Measurements from ENCODE around the gene JAK1. TPM values are rescaled to one million over a fixed set of nuclear protein-coding genes. Genes with fewer than 3 reads are reported as not detected.
A peak's percentile ranks its signal among the peaks of the same experiment; 100 is the strongest.

Gene JAK1
- total RNA-seq, 1 donor from 2014 or later, result 55.8 TPM

DNA sequence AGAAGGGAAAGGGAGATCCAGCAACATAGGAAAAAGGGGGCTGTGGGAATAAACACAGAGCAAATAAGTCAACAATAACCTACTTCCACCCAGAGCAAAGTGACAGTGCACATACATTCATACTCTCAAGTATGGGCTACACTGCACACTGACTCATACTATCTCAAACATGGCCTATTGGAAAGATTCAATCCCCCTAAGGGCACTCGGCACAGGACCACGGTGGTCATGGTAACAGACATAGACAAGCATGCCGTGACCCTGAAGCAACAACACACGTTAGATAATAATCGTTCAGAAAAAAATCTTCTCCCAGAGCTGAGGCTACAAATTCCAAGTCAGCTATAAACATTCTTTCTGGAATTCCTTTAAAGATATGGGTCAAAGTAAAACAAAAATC, 16.8 kb upstream of the JAK1 start:
- no peaks in the 10 kb centered on the region for H3K36me3 ChIP-seq (ENCODE audit: control insufficient read depth, insufficient read depth, low read length)
- no peaks in the 10 kb centered on the region for H3K27me3 ChIP-seq (ENCODE audit: control insufficient read depth, insufficient read depth, low read length)
- TF ChIP-seq, protein P1, sequence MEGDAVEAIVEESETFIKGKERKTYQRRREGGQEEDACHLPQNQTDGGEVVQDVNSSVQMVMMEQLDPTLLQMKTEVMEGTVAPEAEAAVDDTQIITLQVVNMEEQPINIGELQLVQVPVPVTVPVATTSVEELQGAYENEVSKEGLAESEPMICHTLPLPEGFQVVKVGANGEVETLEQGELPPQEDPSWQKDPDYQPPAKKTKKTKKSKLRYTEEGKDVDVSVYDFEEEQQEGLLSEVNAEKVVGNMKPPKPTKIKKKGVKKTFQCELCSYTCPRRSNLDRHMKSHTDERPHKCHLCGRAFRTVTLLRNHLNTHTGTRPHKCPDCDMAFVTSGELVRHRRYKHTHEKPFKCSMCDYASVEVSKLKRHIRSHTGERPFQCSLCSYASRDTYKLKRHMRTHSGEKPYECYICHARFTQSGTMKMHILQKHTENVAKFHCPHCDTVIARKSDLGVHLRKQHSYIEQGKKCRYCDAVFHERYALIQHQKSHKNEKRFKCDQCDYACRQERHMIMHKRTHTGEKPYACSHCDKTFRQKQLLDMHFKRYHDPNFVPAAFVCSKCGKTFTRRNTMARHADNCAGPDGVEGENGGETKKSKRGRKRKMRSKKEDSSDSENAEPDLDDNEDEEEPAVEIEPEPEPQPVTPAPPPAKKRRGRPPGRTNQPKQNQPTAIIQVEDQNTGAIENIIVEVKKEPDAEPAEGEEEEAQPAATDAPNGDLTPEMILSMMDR (IDR thresholded peaks at IDR 0.05; ENCODE audit: insufficient read depth, low read length, severe bottlenecking), result no peak
- no peak overlapping the region for H3K4me3 ChIP-seq (ENCODE audit: low read depth, low read length)
- FAIRE-seq, result no peak
- DNase-seq (ENCODE audit: low read depth), result peak; percentile 95

- no peak overlapping the region for H3K4me3 ChIP-seq (ENCODE audit: low read depth, low read length)
- DNase-seq (ENCODE audit: low read depth) (peak; percentile 44), FAIRE-seq (no peak)
- TF ChIP-seq, protein P1 (IDR thresholded peaks at IDR 0.05; ENCODE audit: insufficient read depth, low read length, severe bottlenecking), result no peak
- H3K36me3 ChIP-seq (ENCODE audit: control insufficient read depth, insufficient read depth, low read length), result no peaks in the 10 kb centered on the region
- no peaks in the 10 kb centered on the region for H3K27me3 ChIP-seq (ENCODE audit: control insufficient read depth, insufficient read depth, low read length)
These were observed 15.5 kb upstream of the JAK1 start for GRCh38 chr1:64981601-64982533.

DNA sequence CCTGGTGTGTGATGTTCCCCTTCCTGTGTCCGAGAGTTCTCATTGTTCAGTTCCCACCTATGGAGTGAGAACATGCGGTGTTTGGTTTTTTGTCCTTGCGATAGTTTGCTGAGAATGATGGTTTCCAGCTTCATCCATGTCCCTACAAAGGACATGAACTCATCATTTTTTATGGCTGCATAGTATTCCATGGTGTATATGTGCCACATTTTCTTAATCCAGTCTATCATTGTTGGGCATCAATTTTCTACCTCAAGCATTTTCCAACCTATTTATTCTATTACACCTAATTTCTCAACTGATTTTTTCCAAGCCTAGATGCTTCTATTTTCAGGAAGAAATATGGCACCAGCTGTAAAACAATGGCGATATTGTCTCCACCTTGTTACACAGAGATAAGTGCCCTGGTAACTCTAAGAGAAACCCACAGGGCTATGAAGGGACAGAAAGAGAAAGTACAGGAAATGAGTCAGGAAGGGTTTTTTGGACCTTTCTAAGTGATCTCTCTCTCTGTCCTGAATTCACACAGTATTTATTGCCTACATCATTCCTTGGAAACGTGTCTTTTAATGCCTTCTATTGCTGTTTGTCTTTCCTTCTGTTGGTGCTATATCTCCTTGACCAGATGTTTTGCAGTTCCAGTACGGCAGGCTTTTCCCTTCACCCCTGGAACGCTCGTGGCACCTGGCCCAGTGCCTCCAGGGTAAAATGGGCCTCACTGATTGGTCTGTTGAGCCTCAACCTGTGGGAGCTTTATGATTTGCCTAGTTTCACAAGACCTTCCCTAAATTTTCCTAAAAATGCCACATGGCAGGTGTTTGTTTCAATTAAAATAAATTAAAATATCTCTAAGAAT, 14.6 kb upstream of the JAK1 start:
- FAIRE-seq, result no peak
- TF ChIP-seq, protein P1 (IDR thresholded peaks at IDR 0.05; ENCODE audit: insufficient read depth, low read length, severe bottlenecking), result no peak
- DNase-seq (ENCODE audit: low read depth), result peak; percentile 47
- H3K36me3 ChIP-seq (ENCODE audit: control insufficient read depth, insufficient read depth, low read length), result no peaks in the 10 kb centered on the region
- H3K27me3 ChIP-seq (ENCODE audit: control insufficient read depth, insufficient read depth, low read length), result no peaks in the 10 kb centered on the region
- H3K4me3 ChIP-seq (ENCODE audit: low read depth, low read length), result no peak overlapping the region

- TF ChIP-seq, protein P1 (IDR thresholded peaks at IDR 0.05; ENCODE audit: insufficient read depth, low read length, severe bottlenecking), result no peak
- FAIRE-seq (no peak), DNase-seq (ENCODE audit: low read depth) (no peak)
These were observed 13.0 kb upstream of the JAK1 start for GRCh38 chr1:64979358-64979757.

DNA sequence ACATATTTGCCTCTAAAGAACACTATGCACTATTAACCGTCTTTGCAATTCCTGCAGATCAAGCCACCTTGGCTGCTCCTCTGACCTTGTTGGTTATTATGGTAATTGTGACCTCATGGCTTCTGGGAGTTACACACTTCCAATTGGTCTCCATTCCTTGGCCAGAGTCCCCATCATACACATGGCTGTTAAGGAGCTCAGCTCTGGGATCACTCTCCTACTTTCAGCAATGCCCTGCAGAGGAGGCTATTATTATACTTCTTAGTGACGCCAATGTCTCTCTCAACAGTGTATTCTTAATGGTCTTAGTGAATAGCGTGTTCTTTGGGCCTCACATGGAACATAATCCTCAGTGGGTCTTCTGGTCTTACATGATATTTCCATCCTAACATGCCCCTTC, 10.0 kb upstream of the JAK1 start:
- no peak for DNase-seq (ENCODE audit: low read depth)
- Histone ChIP-seq H3K4me3 (ENCODE audit: low read depth, low read length) (no peak overlapping the region), H3K27me3 (ENCODE audit: control insufficient read depth, insufficient read depth, low read length) (no peaks in the 10 kb centered on the region), H3K36me3 (ENCODE audit: control insufficient read depth, insufficient read depth, low read length) (no peaks in the 10 kb centered on the region)
- TF ChIP-seq, protein P1 (IDR thresholded peaks at IDR 0.05; ENCODE audit: insufficient read depth, low read length, severe bottlenecking), result no peak
- FAIRE-seq, result no peak

More at GRCh38 chr1:64979358-64979757, 13.0 kb upstream of the JAK1 start:
- no peaks in the 10 kb centered on the region for H3K27me3 ChIP-seq (ENCODE audit: control insufficient read depth, insufficient read depth, low read length)
- no peak overlapping the region for H3K4me3 ChIP-seq (ENCODE audit: low read depth, low read length)
- no peaks in the 10 kb centered on the region for H3K36me3 ChIP-seq (ENCODE audit: control insufficient read depth, insufficient read depth, low read length)

Measured in bronchial epithelial cell (primary cell).